Psoas muscle (tissue), 8 donors: Measurements from ENCODE around the gene ZNF23. TPM values are rescaled to one million over a fixed set of nuclear protein-coding genes. Genes with fewer than 3 reads are reported as not detected.

Source experiments
- ATAC-seq, 4 donors: fragments of 200-7000 bp; cut with Tn5 transposase; one replicate each; pipeline ENCODE4 v1.9.1; 2020; ENCODE audit warnings: moderate library complexity in 3 of 4, mild to moderate bottlenecking in 2 of 4
- DNase-seq, 2 donors: peaks; one replicate each; pipeline ENCODE4 v3.0.0-alpha.2; 2020
- H3K27ac ChIP-seq: fragments of 200-600 bp; one replicate; pipeline ENCODE4 v1.8.0; 2022
- H3K27me3 ChIP-seq, 3 donors: fragments of 200-600 bp in 1 of 3; one replicate each; pipeline versions ENCODE4 v1.6.1 to v1.8.0; 2013 to 2022; ENCODE audit warnings: low read length in 2 of 3, mild to moderate bottlenecking in 2 of 3, moderate library complexity in 1 of 3; ENCODE audit not compliant: insufficient read depth in 3 of 3
- H3K36me3 ChIP-seq, 2 donors: fragments of 200-600 bp in 1 of 2; one replicate each; pipeline versions ENCODE4 v1.6.1 to v1.8.0; 2013 to 2022; ENCODE audit warnings: low read depth in 1 of 2, mild to moderate bottlenecking in 1 of 2, moderate library complexity in 1 of 2; ENCODE audit not compliant: insufficient read depth in 1 of 2
- H3K4me1 ChIP-seq: fragments of 200-600 bp; one replicate; pipeline ENCODE4 v1.8.0; 2022
- H3K4me3 ChIP-seq: fragments of 200-600 bp; one replicate; pipeline ENCODE4 v1.8.0; 2022; ENCODE audit warnings: mild to moderate bottlenecking
- H3K9me3 ChIP-seq: fragments of 200-600 bp; one replicate; pipeline ENCODE4 v1.8.0; 2022
- WGBS, 3 donors: extraction: QIAGEN DNeasy Blood & Tissue Kit; methylation state at CpG; one replicate each; pipeline versions ENCODE4 v1.1.6 to v1.1.7; 2013; 5-methylcytosine and 5-hydroxymethylcytosine counted together
- intact Hi-C, 2 donors: fragments of 100-400 bp; cut with DNase I; formaldehyde crosslinking; loops; one replicate each; pipeline versions ENCODE4 v1.11.0 to v1.14.2; 2022
- polyA plus RNA-seq, 3 donors: library from polyadenylated mRNA; stranded (reverse); fragments of 200-250 nt; gene quantifications; one replicate each; pipeline ENCODE4 v1.2.3, GENCODE V29; 2013
- total RNA-seq, 4 donors: library from RNA; stranded (reverse); fragmentation: NEBNext Ultra II Directional in 2 of 4; extraction: Animal tissue kit (Norgen Biotek cat#: 25700) in 2 of 4; gene quantifications; one replicate each; pipeline versions ENCODE4 v1.2.1 to v1.2.4, GENCODE V29; 2021 to 2023
- TF ChIP-seq, protein P1 (sequence below): fragments of 200-600 bp; IDR thresholded peaks from one replicate; pipeline ENCODE4 v1.8.0; 2022; ENCODE audit warnings: antibody characterized with exemption
- donor health status: healthy with polysubstance abuse.
- donor health status: DM: no; HTN: no; CAD: no; lungs with moderate emphysema.
- donor health status: Bipolar disorder and iron deficiency.
- donor health status: healthy.
- donor health status: DM: yes; HTN: yes; CAD: no.
- donor health status: DM: no; HTN: no; CAD: no.
- donor health status: DM: no; HTN: no; CAD: no.
- donor health status: DM: yes; HTN: yes; CAD: no.

The ZNF23 gene
- total and polyA plus RNA-seq, 7 donors: 3.8 to 9.3 (median 5.8) TPM

DNA sequence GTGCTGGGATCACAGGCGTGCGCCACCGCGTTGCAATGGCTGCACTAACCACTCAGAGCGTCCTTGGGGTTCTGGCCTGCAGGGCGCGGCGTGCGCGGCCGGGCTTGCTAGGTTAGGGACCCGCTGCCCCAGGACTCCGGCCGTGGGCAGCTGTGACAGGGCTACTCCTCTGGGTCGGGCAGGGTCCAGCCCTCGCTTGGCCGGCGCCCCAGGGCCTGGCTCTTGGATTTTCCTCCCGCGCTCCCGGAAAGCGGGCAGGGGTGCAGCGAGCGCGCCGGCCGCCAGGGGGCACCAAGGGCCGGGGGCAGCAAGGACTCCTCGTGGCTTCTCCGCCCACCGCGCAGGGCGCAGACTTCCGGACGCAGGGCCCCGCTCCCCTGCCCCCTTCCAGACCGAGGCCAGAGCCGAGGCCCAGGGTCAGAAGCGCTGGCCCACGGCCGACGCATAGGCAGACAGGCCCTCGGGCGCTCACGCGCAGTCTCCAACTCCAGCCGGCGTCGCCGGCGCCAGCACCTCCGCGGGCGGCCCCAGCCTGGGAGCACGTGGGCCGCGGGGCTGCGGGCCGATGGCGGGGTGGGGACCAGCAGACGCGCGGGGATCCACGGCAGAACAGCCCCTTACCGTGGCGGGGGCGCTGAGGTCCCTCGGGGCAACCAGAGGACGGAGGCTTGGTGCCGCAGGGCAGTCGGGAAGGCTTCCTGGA is 20.5 kb downstream of the ZNF23 start:
- H3K36me3 ChIP-seq: no peaks in the 10 kb centered on the region
- no peak overlapping the region for H3K27ac ChIP-seq
- H3K4me3 ChIP-seq: no peak overlapping the region
- peaks cover 44% of the 10 kb centered on the region for H3K9me3 ChIP-seq
- H3K4me1 ChIP-seq: no peaks in the 10 kb centered on the region
- ATAC-seq (no peak), DNase-seq (no peak)
- peaks cover 0 to 2% (median 0%) of the 10 kb centered on the region in 3 donors for H3K27me3 ChIP-seq
- WGBS, 3 donors: 33 to 44% (median 36%) methylated on average over 59 to 71 of the region's 71 CpGs
- intact Hi-C loops: no loop called here
- TF ChIP-seq, protein P1, sequence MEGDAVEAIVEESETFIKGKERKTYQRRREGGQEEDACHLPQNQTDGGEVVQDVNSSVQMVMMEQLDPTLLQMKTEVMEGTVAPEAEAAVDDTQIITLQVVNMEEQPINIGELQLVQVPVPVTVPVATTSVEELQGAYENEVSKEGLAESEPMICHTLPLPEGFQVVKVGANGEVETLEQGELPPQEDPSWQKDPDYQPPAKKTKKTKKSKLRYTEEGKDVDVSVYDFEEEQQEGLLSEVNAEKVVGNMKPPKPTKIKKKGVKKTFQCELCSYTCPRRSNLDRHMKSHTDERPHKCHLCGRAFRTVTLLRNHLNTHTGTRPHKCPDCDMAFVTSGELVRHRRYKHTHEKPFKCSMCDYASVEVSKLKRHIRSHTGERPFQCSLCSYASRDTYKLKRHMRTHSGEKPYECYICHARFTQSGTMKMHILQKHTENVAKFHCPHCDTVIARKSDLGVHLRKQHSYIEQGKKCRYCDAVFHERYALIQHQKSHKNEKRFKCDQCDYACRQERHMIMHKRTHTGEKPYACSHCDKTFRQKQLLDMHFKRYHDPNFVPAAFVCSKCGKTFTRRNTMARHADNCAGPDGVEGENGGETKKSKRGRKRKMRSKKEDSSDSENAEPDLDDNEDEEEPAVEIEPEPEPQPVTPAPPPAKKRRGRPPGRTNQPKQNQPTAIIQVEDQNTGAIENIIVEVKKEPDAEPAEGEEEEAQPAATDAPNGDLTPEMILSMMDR: no peak

DNA sequence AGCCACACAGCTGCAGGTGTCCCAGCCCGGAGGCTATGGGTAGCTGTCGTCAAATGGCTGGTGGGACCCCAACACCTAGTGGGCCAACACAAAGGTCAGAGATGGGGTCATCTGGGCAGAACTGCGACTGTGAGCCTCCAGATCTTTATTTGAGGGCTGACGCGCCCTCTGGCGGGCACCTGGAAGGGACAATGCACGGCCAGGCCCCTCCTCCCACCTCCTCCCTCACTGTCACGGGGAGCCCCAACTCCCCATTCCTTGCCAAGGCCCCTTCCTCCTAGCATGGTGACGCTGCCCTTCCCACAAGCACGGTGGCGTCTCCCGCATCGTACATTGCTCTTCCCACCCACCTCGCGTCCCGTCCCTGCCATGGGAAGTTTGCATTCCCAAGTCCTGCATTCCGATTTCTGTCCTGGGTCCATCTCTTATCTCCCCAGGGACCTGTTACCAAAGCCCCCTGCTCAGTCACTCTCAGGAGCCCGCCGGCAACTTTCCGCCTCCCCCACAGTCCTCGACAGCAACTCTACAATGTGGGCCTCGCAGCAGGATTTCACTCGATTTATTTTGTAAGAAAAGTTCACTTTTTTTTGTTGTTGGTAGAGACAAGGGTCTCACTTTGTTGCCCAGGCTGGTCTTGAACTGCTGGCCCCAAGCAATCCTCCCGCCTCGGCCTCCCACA is 21.2 kb downstream of the ZNF23 start:
- DNase-seq (no peak), ATAC-seq (no peak)
- WGBS, 3 donors: 64 to 67% (median 66%) methylated on average over 25 of the region's 25 CpGs
- Histone ChIP-seq H3K27me3 (peaks cover 0 to 2% (median 0%) of the 10 kb centered on the region in 3 donors), H3K27ac (no peak overlapping the region), H3K9me3 (peaks cover 37% of the 10 kb centered on the region), H3K4me1 (no peaks in the 10 kb centered on the region), H3K36me3 (no peaks in the 10 kb centered on the region), H3K4me3 (no peak overlapping the region)
- intact Hi-C loops: no loop called here
- TF ChIP-seq, protein P1: no peak

DNA sequence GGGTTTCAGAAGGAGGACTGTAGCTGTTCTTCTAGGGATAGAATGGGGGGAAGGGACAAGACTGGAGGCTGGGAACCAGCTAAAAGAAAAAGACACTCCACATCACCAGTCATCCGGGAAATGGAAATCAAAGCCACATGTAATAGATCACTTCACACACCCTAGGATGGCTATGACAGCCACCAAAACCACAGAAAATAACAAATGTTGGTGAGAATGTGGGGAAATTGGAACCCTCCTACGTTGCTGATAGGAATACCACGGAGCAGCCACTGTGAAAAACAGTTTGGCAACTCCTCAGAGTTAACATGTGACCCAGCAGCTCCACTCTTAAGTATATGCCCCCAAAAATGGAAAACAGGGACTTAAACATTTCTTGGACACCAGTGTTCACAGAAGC is 22.5 kb downstream of the ZNF23 start:
- ATAC-seq: no peak
- TF ChIP-seq, protein P1: no peak
- 25 to 46% (median 33%) methylated on average over 3 of the region's 3 CpGs for WGBS, 3 donors
- H3K4me1 ChIP-seq: no peaks in the 10 kb centered on the region
- no peak overlapping the region for H3K4me3 ChIP-seq
- H3K36me3 ChIP-seq: no peaks in the 10 kb centered on the region
- intact Hi-C loops: no loop called here
- H3K27me3 ChIP-seq: peaks cover 0 to 2% (median 0%) of the 10 kb centered on the region in 3 donors
- H3K27ac ChIP-seq: no peak overlapping the region
- peaks cover 26% of the 10 kb centered on the region for H3K9me3 ChIP-seq
- no peak for DNase-seq

DNA sequence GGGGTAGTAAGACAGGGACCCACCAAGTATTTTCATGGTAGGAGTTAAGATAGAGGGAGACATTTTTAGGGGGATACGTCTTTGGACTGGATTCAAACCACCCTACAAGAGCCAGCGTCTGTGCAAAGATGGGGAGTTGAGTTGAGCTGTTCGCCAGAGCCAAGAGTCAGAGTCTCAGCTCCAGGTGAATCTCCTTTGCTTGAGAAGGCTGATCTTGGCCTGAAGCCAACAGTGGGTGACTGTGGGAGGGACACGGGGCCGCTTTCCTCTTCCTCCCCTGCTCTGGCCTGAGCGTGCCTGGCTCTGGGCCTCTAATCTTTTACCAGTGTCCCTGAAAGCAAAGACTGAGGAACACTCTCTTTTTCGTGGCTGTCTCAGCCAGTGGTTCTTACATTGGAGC is 25.6 kb downstream of the ZNF23 start:
- H3K27ac ChIP-seq: no peak overlapping the region
- peaks cover 0 to 6% (median 2%) of the 10 kb centered on the region in 3 donors for H3K27me3 ChIP-seq
- H3K4me3 ChIP-seq: no peak overlapping the region
- ATAC-seq: no peak
- no peaks in the 10 kb centered on the region for H3K4me1 ChIP-seq
- TF ChIP-seq, protein P1: no peak
- DNase-seq: no peak
- 74 to 75% (median 74%) methylated on average over 7 of the region's 7 CpGs for WGBS, 3 donors
- H3K36me3 ChIP-seq: no peaks in the 10 kb centered on the region
- H3K9me3 ChIP-seq: peaks cover 4% of the 10 kb centered on the region
- intact Hi-C loops: no loop called here
